Measurements from ENCODE around the gene H6PD.
"Not testable (repeated sequence)": the region's sequence is repeated elsewhere in the genome, so short reads cannot be mapped to it uniquely, and the experiment has no call there.

H6PD gene

GRCh38 chr1:9294910-9295636, 60.5 kb downstream of the H6PD start:
- H3K4me3 ChIP-seq (ENCODE audit: low read depth in 1 of 2, low read length in 2 of 2) = peak overlapping the region; percentile 86 to 97

GRCh38 chr1:9295884-9296283, 61.3 kb downstream of the H6PD start:
- H3K9ac ChIP-seq (ENCODE audit: low read depth in 1 of 2, low read length in 2 of 2) = peak overlapping the region; percentile 81 to 90
- H3K36me3 ChIP-seq (ENCODE audit: control insufficient read depth in 1 of 2, insufficient read depth in 2 of 2, low read length in 2 of 2) = peaks cover 0 to 2% of the 10 kb centered on the region in 2 donors
- H3K27me3 ChIP-seq (ENCODE audit: control insufficient read depth in 1 of 2, insufficient read depth in 2 of 2, low read length in 2 of 2) = no peaks in the 10 kb centered on the region
- peak overlapping the region; percentile 86 to 97 for H3K4me3 ChIP-seq (ENCODE audit: low read depth in 1 of 2, low read length in 2 of 2)
- no peaks in the 10 kb centered on the region for H3K9me3 ChIP-seq (ENCODE audit: control insufficient read depth in 1 of 2, low read length in 2 of 2)
- peaks cover 48 to 64% of the 10 kb centered on the region in 2 donors for H3K4me1 ChIP-seq (ENCODE audit: control insufficient read depth in 1 of 2, insufficient read depth in 2 of 2, low read length in 2 of 2)
- H3K27ac ChIP-seq (ENCODE audit: low read depth, low read length) = peak overlapping the region; percentile 58

More at GRCh38 chr1:9294910-9295636, 60.5 kb downstream of the H6PD start:
- Histone ChIP-seq H3K4me1 (ENCODE audit: control insufficient read depth in 1 of 2, insufficient read depth in 2 of 2, low read length in 2 of 2) (peaks cover 40 to 56% of the 10 kb centered on the region in 2 donors), H3K27ac (ENCODE audit: low read depth, low read length) (peak overlapping the region; percentile 58), H3K27me3 (ENCODE audit: control insufficient read depth in 1 of 2, insufficient read depth in 2 of 2, low read length in 2 of 2) (no peaks in the 10 kb centered on the region), H3K9ac (ENCODE audit: low read depth in 1 of 2, low read length in 2 of 2) (peak overlapping the region; percentile 81 to 90), H3K36me3 (ENCODE audit: control insufficient read depth in 1 of 2, insufficient read depth in 2 of 2, low read length in 2 of 2) (no peaks in the 10 kb centered on the region), H3K9me3 (ENCODE audit: control insufficient read depth in 1 of 2, low read length in 2 of 2) (no peaks in the 10 kb centered on the region)

- Histone ChIP-seq H3K4me3 (ENCODE audit: low read depth in 1 of 2, low read length in 2 of 2) (peak overlapping the region in 1 of 2 donors; percentile 86), H3K27me3 (ENCODE audit: control insufficient read depth in 1 of 2, insufficient read depth in 2 of 2, low read length in 2 of 2) (no peaks in the 10 kb centered on the region), H3K27ac (ENCODE audit: low read depth, low read length) (no peak overlapping the region), H3K9me3 (ENCODE audit: control insufficient read depth in 1 of 2, low read length in 2 of 2) (no peaks in the 10 kb centered on the region), H3K36me3 (ENCODE audit: control insufficient read depth in 1 of 2, insufficient read depth in 2 of 2, low read length in 2 of 2) (peaks cover 0 to 9% of the 10 kb centered on the region in 2 donors), H3K9ac (ENCODE audit: low read depth in 1 of 2, low read length in 2 of 2) (no peak overlapping the region), H3K4me1 (ENCODE audit: control insufficient read depth in 1 of 2, insufficient read depth in 2 of 2, low read length in 2 of 2) (peaks cover 53 to 68% of the 10 kb centered on the region in 2 donors)
Measured at GRCh38 chr1:9296850-9297249, 62.3 kb downstream of the H6PD start.

- no peak overlapping the region for H3K9ac ChIP-seq (ENCODE audit: low read depth in 1 of 2, low read length in 2 of 2)
- H3K4me3 ChIP-seq (ENCODE audit: low read depth in 1 of 2, low read length in 2 of 2) = no peak overlapping the region
- H3K36me3 ChIP-seq (ENCODE audit: control insufficient read depth in 1 of 2, insufficient read depth in 2 of 2, low read length in 2 of 2) = peaks cover 0 to 16% of the 10 kb centered on the region in 2 donors
- H3K27me3 ChIP-seq (ENCODE audit: control insufficient read depth in 1 of 2, insufficient read depth in 2 of 2, low read length in 2 of 2) = no peaks in the 10 kb centered on the region
- peaks cover 63 to 72% of the 10 kb centered on the region in 2 donors for H3K4me1 ChIP-seq (ENCODE audit: control insufficient read depth in 1 of 2, insufficient read depth in 2 of 2, low read length in 2 of 2)
- no peaks in the 10 kb centered on the region for H3K9me3 ChIP-seq (ENCODE audit: control insufficient read depth in 1 of 2, low read length in 2 of 2)
- no peak overlapping the region for H3K27ac ChIP-seq (ENCODE audit: low read depth, low read length)
Measured at GRCh38 chr1:9297831-9298230, 63.3 kb downstream of the H6PD start.

GRCh38 chr1:9298282-9298681, 63.7 kb downstream of the H6PD start:
- no peak overlapping the region for H3K4me3 ChIP-seq (ENCODE audit: low read depth in 1 of 2, low read length in 2 of 2)
- no peak overlapping the region for H3K9ac ChIP-seq (ENCODE audit: low read depth in 1 of 2, low read length in 2 of 2)
- no peaks in the 10 kb centered on the region for H3K9me3 ChIP-seq (ENCODE audit: control insufficient read depth in 1 of 2, low read length in 2 of 2)
- peaks cover 68 to 77% of the 10 kb centered on the region in 2 donors for H3K4me1 ChIP-seq (ENCODE audit: control insufficient read depth in 1 of 2, insufficient read depth in 2 of 2, low read length in 2 of 2)
- H3K36me3 ChIP-seq (ENCODE audit: control insufficient read depth in 1 of 2, insufficient read depth in 2 of 2, low read length in 2 of 2) = peaks cover 0 to 16% of the 10 kb centered on the region in 2 donors
- H3K27me3 ChIP-seq (ENCODE audit: control insufficient read depth in 1 of 2, insufficient read depth in 2 of 2, low read length in 2 of 2) = no peaks in the 10 kb centered on the region
- H3K27ac ChIP-seq (ENCODE audit: low read depth, low read length) = no peak overlapping the region

GRCh38 chr1:9299571-9300541, 65.3 kb downstream of the H6PD start:
- H3K36me3 ChIP-seq (ENCODE audit: control insufficient read depth in 1 of 2, insufficient read depth in 2 of 2, low read length in 2 of 2) = peaks cover 0 to 16% of the 10 kb centered on the region in 2 donors
- H3K27me3 ChIP-seq (ENCODE audit: control insufficient read depth in 1 of 2, insufficient read depth in 2 of 2, low read length in 2 of 2); H3K9me3 ChIP-seq (ENCODE audit: control insufficient read depth in 1 of 2, low read length in 2 of 2); H3K9ac ChIP-seq (ENCODE audit: low read depth in 1 of 2, low read length in 2 of 2): not testable (repeated sequence)
- peaks cover 70 to 71% of the 10 kb centered on the region in 2 donors for H3K4me1 ChIP-seq (ENCODE audit: control insufficient read depth in 1 of 2, insufficient read depth in 2 of 2, low read length in 2 of 2)
- H3K4me3 ChIP-seq (ENCODE audit: low read depth in 1 of 2, low read length in 2 of 2) = peak overlapping the region; percentile 2 to 24
- peak overlapping the region; percentile 2 for H3K27ac ChIP-seq (ENCODE audit: low read depth, low read length)

- Histone ChIP-seq H3K27me3 (ENCODE audit: control insufficient read depth in 1 of 2, insufficient read depth in 2 of 2, low read length in 2 of 2) (no peaks in the 10 kb centered on the region), H3K4me3 (ENCODE audit: low read depth in 1 of 2, low read length in 2 of 2) (peak overlapping the region; percentile 2 to 24), H3K9ac (ENCODE audit: low read depth in 1 of 2, low read length in 2 of 2) (no peak overlapping the region), H3K27ac (ENCODE audit: low read depth, low read length) (peak overlapping the region; percentile 2), H3K9me3 (ENCODE audit: control insufficient read depth in 1 of 2, low read length in 2 of 2) (no peaks in the 10 kb centered on the region), H3K4me1 (ENCODE audit: control insufficient read depth in 1 of 2, insufficient read depth in 2 of 2, low read length in 2 of 2) (peaks cover 70 to 71% of the 10 kb centered on the region in 2 donors), H3K36me3 (ENCODE audit: control insufficient read depth in 1 of 2, insufficient read depth in 2 of 2, low read length in 2 of 2) (peaks cover 0 to 16% of the 10 kb centered on the region in 2 donors)
Measured at GRCh38 chr1:9300573-9300972, 66.0 kb downstream of the H6PD start.

GRCh38 chr1:9302745-9303524, 68.4 kb downstream of the H6PD start:
- Histone ChIP-seq H3K9ac (ENCODE audit: low read depth in 1 of 2, low read length in 2 of 2) (no peak overlapping the region), H3K27me3 (ENCODE audit: control insufficient read depth in 1 of 2, insufficient read depth in 2 of 2, low read length in 2 of 2) (no peaks in the 10 kb centered on the region), H3K4me1 (ENCODE audit: control insufficient read depth in 1 of 2, insufficient read depth in 2 of 2, low read length in 2 of 2) (peaks cover 46 to 54% of the 10 kb centered on the region in 2 donors), H3K36me3 (ENCODE audit: control insufficient read depth in 1 of 2, insufficient read depth in 2 of 2, low read length in 2 of 2) (peaks cover 0 to 16% of the 10 kb centered on the region in 2 donors), H3K9me3 (ENCODE audit: control insufficient read depth in 1 of 2, low read length in 2 of 2) (no peaks in the 10 kb centered on the region), H3K4me3 (ENCODE audit: low read depth in 1 of 2, low read length in 2 of 2) (peak overlapping the region in 1 of 2 donors; percentile 3), H3K27ac (ENCODE audit: low read depth, low read length) (peak overlapping the region; percentile 60)

- Histone ChIP-seq H3K36me3 (ENCODE audit: control insufficient read depth in 1 of 2, insufficient read depth in 2 of 2, low read length in 2 of 2) (peaks cover 0 to 16% of the 10 kb centered on the region in 2 donors), H3K9ac (ENCODE audit: low read depth in 1 of 2, low read length in 2 of 2) (no peak overlapping the region), H3K4me1 (ENCODE audit: control insufficient read depth in 1 of 2, insufficient read depth in 2 of 2, low read length in 2 of 2) (peaks cover 41 to 54% of the 10 kb centered on the region in 2 donors), H3K27me3 (ENCODE audit: control insufficient read depth in 1 of 2, insufficient read depth in 2 of 2, low read length in 2 of 2) (no peaks in the 10 kb centered on the region), H3K27ac (ENCODE audit: low read depth, low read length) (no peak overlapping the region), H3K9me3 (ENCODE audit: control insufficient read depth in 1 of 2, low read length in 2 of 2) (no peaks in the 10 kb centered on the region), H3K4me3 (ENCODE audit: low read depth in 1 of 2, low read length in 2 of 2) (no peak overlapping the region)
Measured at GRCh38 chr1:9303916-9304315, 69.3 kb downstream of the H6PD start.
